Esophagus squamous epithelium (tissue), 4 donors: ENCODE measurements around the gene DLGAP1.

Experiments used
- CTCF ChIP-seq, 6 experiments: fragments of 450-650 bp in 4 of 6; fragments of 200-600 bp in 2 of 6; sonication (generic) in 2 of 6; IDR thresholded peaks; one replicate each; pipeline ENCODE4 v1.5.1; 2016 to 2019; ENCODE audit warnings: antibody characterized with exemption in 6 of 6, mild to moderate bottlenecking in 4 of 6, moderate library complexity in 4 of 6
- POLR2A ChIP-seq, 4 donors: fragments of 450-650 bp; IDR thresholded peaks; one replicate each; pipeline ENCODE4 v1.6.1; 2017; ENCODE audit warnings: antibody characterized with exemption in 4 of 4, mild to moderate bottlenecking in 4 of 4, moderate library complexity in 3 of 4

GRCh38 chr18:3960977-3961376, 494.1 kb downstream of the DLGAP1 start:
- no peak for TF ChIP-seq CTCF (IDR thresholded peaks at IDR 0.05)
- no peak for TF ChIP-seq POLR2A (IDR thresholded peaks at IDR 0.05)
